SK-N-SH (cell line): Measurements from ENCODE around the gene ACP6. TPM values are rescaled to one million over a fixed set of nuclear protein-coding genes. Genes with fewer than 3 reads are reported as not detected.

Experiments used
- CTCF ChIA-PET: fragments of 300-600, 350-600 bp; formaldehyde crosslinking; extraction: SDS; loops from one replicate; lab custom pipeline; 2021; lab: Yijun Ruan, JAX
- POLR2A ChIA-PET: fragments of 350-600 bp; sonication (Branson Sonifier 250); formaldehyde crosslinking; extraction: SDS; loops from one replicate; lab custom pipeline; 2020; ENCODE audit warnings: antibody characterized with exemption, inconsistent platforms; lab: Yijun Ruan, JAX
- DNase-seq: peaks from one replicate; pipeline ENCODE4 v3.0.0; 2012
- H2AFZ ChIP-seq: fragments of 200-600 bp; sonication (generic); 2 replicates; pipeline ENCODE4 v1.8.1; 2016; ENCODE audit warnings: antibody characterized with exemption, mild to moderate bottlenecking, low read depth
- H3F3A ChIP-seq: fragments of 200-600 bp; sonication (generic); replicated peaks from 2 replicates; pipeline ENCODE3; 2016; ENCODE audit warnings: antibody characterized with exemption, mild to moderate bottlenecking; ENCODE audit not compliant: insufficient read depth
- H3K27ac ChIP-seq, 2 experiments: fragments of 200-500 bp in 1 of 2; fragments of 200-600 bp in 1 of 2; sonication (Bioruptor generic) in 1 of 2; sonication (generic), shearing (Covaris generic) in 1 of 2; 2 replicates each; pipeline versions ENCODE4 v1.5.1 to v1.6.1; 2014 to 2016; ENCODE audit warnings: low read depth in 2 of 2, inconsistent platforms in 1 of 2, low read length in 1 of 2, mild to moderate bottlenecking in 1 of 2, mixed read lengths in 1 of 2
- H3K27me3 ChIP-seq: fragments of 200-600 bp; sonication (generic), shearing (Covaris generic); 2 replicates; pipeline ENCODE4 v1.6.1; 2016; ENCODE audit warnings: mixed run types; ENCODE audit not compliant: insufficient read depth
- H3K36me3 ChIP-seq, 2 experiments: fragments of 200-500 bp in 1 of 2; fragments of 200-600 bp in 1 of 2; sonication (Bioruptor generic) in 1 of 2; sonication (generic) in 1 of 2; replicated peaks in 1 of 2; 2 replicates each; pipeline versions ENCODE3 to v1.5.1; 2014 to 2016; ENCODE audit warnings: low read length in 1 of 2, mild to moderate bottlenecking in 1 of 2; ENCODE audit not compliant: insufficient read depth in 2 of 2, control insufficient read depth in 1 of 2
- H3K4me1 ChIP-seq, 2 experiments: fragments of 200-500 bp in 1 of 2; fragments of 200-600 bp in 1 of 2; sonication (Bioruptor generic) in 1 of 2; sonication (generic), shearing (Covaris generic) in 1 of 2; 2 replicates each; pipeline versions ENCODE4 v1.5.1 to v1.6.1; 2014 to 2016; ENCODE audit warnings: low read depth in 1 of 2, low read length in 1 of 2, mixed run types in 1 of 2; ENCODE audit not compliant: insufficient read depth in 2 of 2, control insufficient read depth in 1 of 2
- H3K4me2 ChIP-seq: fragments of 200-600 bp; sonication (generic), shearing (Covaris generic); 2 replicates; pipeline ENCODE4 v1.6.1; 2017; ENCODE audit warnings: mixed run types
- H3K4me3 ChIP-seq, 2 experiments: fragments of 200-500 bp in 1 of 2; fragments of 200-600 bp in 1 of 2; sonication (Bioruptor generic) in 1 of 2; sonication (generic), shearing (Covaris generic) in 1 of 2; 2 replicates each; pipeline versions ENCODE4 v1.5.1 to v1.8.1; 2014 to 2016; ENCODE audit warnings: low read depth in 2 of 2, inconsistent platforms in 1 of 2, low read length in 1 of 2, mild to moderate bottlenecking in 1 of 2, mixed read lengths in 1 of 2, moderate library complexity in 1 of 2
- H3K79me2 ChIP-seq: fragments of 200-600 bp; sonication (generic); 2 replicates; pipeline ENCODE4 v1.8.1; 2017; ENCODE audit warnings: mild to moderate bottlenecking; ENCODE audit not compliant: insufficient read depth
- H3K9ac ChIP-seq: fragments of 200-600 bp; sonication (generic); 2 replicates; pipeline ENCODE4 v1.6.1; 2017; ENCODE audit warnings: mixed run types
- H3K9me2 ChIP-seq: fragments of 200-600 bp; sonication (generic); 2 replicates; pipeline ENCODE4 v1.6.1; 2017; ENCODE audit warnings: mixed run types
- H3K9me3 ChIP-seq: fragments of 200-600 bp; sonication (generic); 2 replicates; pipeline ENCODE4 v1.6.1; 2017; ENCODE audit warnings: mixed run types, mild to moderate bottlenecking, moderate library complexity
- H4K20me1 ChIP-seq: fragments of 200-600 bp; sonication (generic); 2 replicates; pipeline ENCODE4 v1.6.1; 2017; ENCODE audit warnings: mild to moderate bottlenecking, mixed run types; ENCODE audit not compliant: insufficient read depth
- CHD2 ChIP-seq: fragments of 150-350 bp; IDR thresholded peaks from 2 replicates; pipeline ENCODE4 v1.6.1; 2018; ENCODE audit warnings: low read length; ENCODE audit not compliant: partially characterized antibody
- EP300 ChIP-seq, 2 experiments: IDR thresholded peaks; 2 replicates each; pipeline versions ENCODE4 v1.4.0 to v1.6.1; 2012; ENCODE audit warnings: borderline replicate concordance in 1 of 2, low read depth in 1 of 2, low read length in 1 of 2
- EZH2phosphoT487 ChIP-seq: fragments of 200-600 bp; sonication (generic); IDR thresholded peaks from 2 replicates; pipeline ENCODE4 v1.6.1; 2017; ENCODE audit warnings: low read depth, mixed run types, mild to moderate bottlenecking, antibody characterized with exemption, moderate library complexity, borderline replicate concordance
- FOXJ3 ChIP-seq: sonication (generic); formaldehyde crosslinking; IDR thresholded peaks from 2 replicates; pipeline ENCODE4 v1.5.1; 2020; ENCODE audit warnings: mild to moderate bottlenecking, missing genetic modification reagents
- FOXM1 ChIP-seq: IDR thresholded peaks from 2 replicates; pipeline ENCODE4 v1.4.0; 2012; ENCODE audit warnings: low read depth, mild to moderate bottlenecking
- IRF3 ChIP-seq: fragments of 150-350 bp; IDR thresholded peaks from 2 replicates; pipeline ENCODE4 v1.6.1; 2016; ENCODE audit warnings: mild to moderate bottlenecking, low read depth, low read length
- JUND ChIP-seq: IDR thresholded peaks from 2 replicates; pipeline ENCODE4 v1.4.0; 2012
- MXI1 ChIP-seq: IDR thresholded peaks from 2 replicates; pipeline ENCODE4 v1.6.1; 2012; ENCODE audit warnings: mild to moderate bottlenecking, low read depth, low read length, improper control_type of control experiment
- NFIC ChIP-seq: IDR thresholded peaks from 2 replicates; pipeline ENCODE4 v1.4.0; 2012; ENCODE audit warnings: borderline replicate concordance
- NRF1 ChIP-seq: IDR thresholded peaks from 2 replicates; pipeline ENCODE4 v1.6.1; 2012; ENCODE audit warnings: low read depth, mild to moderate bottlenecking, low read length
- PBX3 ChIP-seq: IDR thresholded peaks from 2 replicates; pipeline ENCODE4; 2012
- POLR2AphosphoS5 ChIP-seq: IDR thresholded peaks from 2 replicates; pipeline ENCODE4 v1.6.1; 2012; ENCODE audit warnings: low read depth, low read length
- RAD21 ChIP-seq: IDR thresholded peaks from 2 replicates; pipeline ENCODE4 v1.6.1; 2012; ENCODE audit warnings: mild to moderate bottlenecking, low read length
- REST ChIP-seq: IDR thresholded peaks from 2 replicates; pipeline ENCODE4 v1.6.1; 2012; ENCODE audit warnings: mild to moderate bottlenecking, low read depth, low read length, moderate library complexity
- SIN3A ChIP-seq: IDR thresholded peaks from 2 replicates; pipeline ENCODE4 v1.6.1; 2012; ENCODE audit warnings: low read depth, mild to moderate bottlenecking, low read length, moderate library complexity, borderline replicate concordance
- SMC3 ChIP-seq: IDR thresholded peaks from 2 replicates; pipeline ENCODE4 v1.6.1; 2012; ENCODE audit warnings: low read depth, low read length, improper control_type of control experiment
- TCF12 ChIP-seq: IDR thresholded peaks from 2 replicates; pipeline ENCODE4 v1.4.0; 2012
- TEAD4 ChIP-seq: IDR thresholded peaks from 2 replicates; pipeline ENCODE4 v1.4.0; 2012; ENCODE audit warnings: mild to moderate bottlenecking, borderline replicate concordance; ENCODE audit not compliant: insufficient read depth
- WGBS: methylation state at CpG from one replicate; pipeline ENCODE4 v1.1.6; 2017; ENCODE audit warnings: low lambda C conversion rate; 5-methylcytosine and 5-hydroxymethylcytosine counted together
- polyA plus RNA-seq, 3 experiments: library from polyadenylated mRNA; depleted of rRNA; stranded (reverse); fragments of >200 nt; gene quantifications; 2 replicates each; pipeline ENCODE4 v1.2.3, GENCODE V29; 2012

Gene ACP6
- polyA plus RNA-seq, 1 of the 3 experiments (the other 2 are of a cell fraction), result 10.9 TPM

GRCh38 chr1:147648933-147649332 lies 21.4 kb downstream of the ACP6 start (continued):
- TF ChIP-seq IRF3 (no peak), CHD2 (no peak), NFIC (no peak)

- WGBS, result 89% methylated on average over 8 of the region's 13 CpGs
- POLR2A ChIA-PET, result no interaction called here
Observed at GRCh38 chr1:147647796-147648633, 22.3 kb downstream of the ACP6 start.

More at GRCh38 chr1:147647796-147648633, 22.3 kb downstream of the ACP6 start:
- Histone ChIP-seq H3K36me3 (peaks cover 0 to 55% of the 10 kb centered on the region in 2 experiments), H3F3A (no peaks in the 10 kb centered on the region), H3K4me2 (no peak overlapping the region), H3K4me3 (no peak overlapping the region), H3K27ac (no peak overlapping the region), H4K20me1 (no peaks in the 10 kb centered on the region), H3K9me2 (no peaks in the 10 kb centered on the region), H3K4me1 (no peaks in the 10 kb centered on the region), H3K79me2 (no peaks in the 10 kb centered on the region), H3K27me3 (no peaks in the 10 kb centered on the region), H2AFZ (no peak overlapping the region), H3K9ac (no peak overlapping the region), H3K9me3 (no peaks in the 10 kb centered on the region)
- CTCF ChIA-PET, result interaction anchor here (0.7 to 1.2 kb wide), 3 partner anchors 9 to 21 kb away, joined by 3 read pairs; no protein-coding TSS in a partner anchor
- no peak for DNase-seq
- no peak for TF ChIP-seq EZH2phosphoT487
- TF ChIP-seq NFIC, result no peak
- TF ChIP-seq MXI1, result no peak
- no peak for TF ChIP-seq REST
- TF ChIP-seq POLR2AphosphoS5, result no peak
- TF ChIP-seq IRF3, result no peak
- no peak for TF ChIP-seq CHD2
- no peak for TF ChIP-seq NRF1
- TF ChIP-seq SMC3, result no peak
- TF ChIP-seq TCF12, result no peak
- no peak for TF ChIP-seq TEAD4
- no peak for TF ChIP-seq SIN3A
- no peak for TF ChIP-seq RAD21
- TF ChIP-seq FOXM1, result no peak
- no peak for TF ChIP-seq FOXJ3 (CRISPR knock-in tag)
- no peak for TF ChIP-seq EP300 (IDR thresholded peaks at IDR 0.05; ENCODE audit: borderline replicate concordance in 1 of 2, low read depth in 1 of 2, low read length in 1 of 2)
- no peak for TF ChIP-seq PBX3
- TF ChIP-seq JUND, result no peak
